ENCODE results near the gene PYGM. TPM values are rescaled to one million over a fixed set of nuclear protein-coding genes. Genes with fewer than 3 reads are reported as not detected.

Gene PYGM
- polyA plus RNA-seq, 1 experiment, result 0.14 TPM

- Histone ChIP-seq H3K4me3 (ENCODE audit: low read depth, low read length) (no peak overlapping the region), H3K27me3 (ENCODE audit: control insufficient read depth, insufficient read depth, low read length) (no peaks in the 10 kb centered on the region), H3K9me3 (ENCODE audit: control insufficient read depth, insufficient read depth, low read length) (no peaks in the 10 kb centered on the region), H3K27ac (ENCODE audit: low read depth, low read length) (peak overlapping the region; percentile 53)
- ChIA-PET CTCF (interaction anchor here (1.5 to 2.0 kb wide), 2 partner anchors 12 to 74 kb away, joined by 3 to 4 read pairs; no protein-coding TSS in a partner anchor), POLR2A (interaction anchor here (1.3 kb wide), 1 partner anchor 16 kb away, joined by 6 read pairs; the partner anchor contains the start of gene SF1)
- no peak for DNase-seq (ENCODE audit: low read depth, low spot score)
- no peak for TF ChIP-seq CTCF (IDR thresholded peaks at IDR 0.05; ENCODE audit: low read depth, low read length)
Observed at GRCh38 chr11:64762674-64763525, 3.1 kb upstream of the PYGM start.

- ChIA-PET POLR2A (no interaction called here), CTCF (no interaction called here)
- H3K27me3 ChIP-seq (ENCODE audit: control insufficient read depth, insufficient read depth, low read length), result no peaks in the 10 kb centered on the region
Observed at GRCh38 chr11:64762277-64762673, 2.5 kb upstream of the PYGM start.

GRCh38 chr11:64760759-64761420 lies 1.1 kb upstream of the PYGM start:
- CTCF ChIA-PET, result interaction anchor here (0.6 to 1.3 kb wide), 2 partner anchors 16 to 72 kb away, joined by 3 read pairs; no protein-coding TSS in a partner anchor

More at GRCh38 chr11:64762277-64762673, 2.5 kb upstream of the PYGM start:
- Histone ChIP-seq H3K9me3 (ENCODE audit: control insufficient read depth, insufficient read depth, low read length) (no peaks in the 10 kb centered on the region), H3K27ac (ENCODE audit: low read depth, low read length) (no peak overlapping the region), H3K4me3 (ENCODE audit: low read depth, low read length) (no peak overlapping the region)
- no peak for TF ChIP-seq CTCF (IDR thresholded peaks at IDR 0.05; ENCODE audit: low read depth, low read length)
- no peak for DNase-seq (ENCODE audit: low read depth, low spot score)

GRCh38 chr11:64759131-64759721 lies 548 bp downstream of the PYGM start:
- Histone ChIP-seq H3K27me3 (ENCODE audit: control insufficient read depth, insufficient read depth, low read length) (no peaks in the 10 kb centered on the region), H3K9me3 (ENCODE audit: control insufficient read depth, insufficient read depth, low read length) (no peaks in the 10 kb centered on the region; the same call in 1 of the 2 replicates), H3K4me3 (ENCODE audit: low read depth, low read length) (no peak overlapping the region), H3K27ac (ENCODE audit: low read depth, low read length) (no peak overlapping the region)
- ChIA-PET POLR2A (interaction anchor here (2.3 kb wide), 1 partner anchor 20 kb away, joined by 11 read pairs; the partner anchor contains the start of gene SF1), CTCF (interaction anchor here (0.6 to 1.2 kb wide), 2 partner anchors 16 to 17 kb away, joined by 3 to 4 read pairs; no protein-coding TSS in a partner anchor)
- no peak for DNase-seq (ENCODE audit: low read depth, low spot score)
- TF ChIP-seq CTCF (IDR thresholded peaks at IDR 0.05; ENCODE audit: low read depth, low read length), result no peak

More at GRCh38 chr11:64760759-64761420, 1.1 kb upstream of the PYGM start:
- Histone ChIP-seq H3K27me3 (ENCODE audit: control insufficient read depth, insufficient read depth, low read length) (no peaks in the 10 kb centered on the region), H3K4me3 (ENCODE audit: low read depth, low read length) (no peak overlapping the region), H3K27ac (ENCODE audit: low read depth, low read length) (no peak overlapping the region), H3K9me3 (ENCODE audit: control insufficient read depth, insufficient read depth, low read length) (no peaks in the 10 kb centered on the region)
- POLR2A ChIA-PET, result interaction anchor here (0.6 to 2.3 kb wide), 6 partner anchors 10 to 73 kb away, joined by 3 to 11 read pairs (median 4); partner anchors contain the start of gene SF1
- TF ChIP-seq CTCF (IDR thresholded peaks at IDR 0.05; ENCODE audit: low read depth, low read length), result no peak
- DNase-seq (ENCODE audit: low read depth, low spot score), result no peak
